Measurements from ENCODE around the gene TTC5.
"Not testable (repeated sequence)": the region's sequence is repeated elsewhere in the genome, so short reads cannot be mapped to it uniquely, and the experiment has no call there.

TTC5 gene

DNA sequence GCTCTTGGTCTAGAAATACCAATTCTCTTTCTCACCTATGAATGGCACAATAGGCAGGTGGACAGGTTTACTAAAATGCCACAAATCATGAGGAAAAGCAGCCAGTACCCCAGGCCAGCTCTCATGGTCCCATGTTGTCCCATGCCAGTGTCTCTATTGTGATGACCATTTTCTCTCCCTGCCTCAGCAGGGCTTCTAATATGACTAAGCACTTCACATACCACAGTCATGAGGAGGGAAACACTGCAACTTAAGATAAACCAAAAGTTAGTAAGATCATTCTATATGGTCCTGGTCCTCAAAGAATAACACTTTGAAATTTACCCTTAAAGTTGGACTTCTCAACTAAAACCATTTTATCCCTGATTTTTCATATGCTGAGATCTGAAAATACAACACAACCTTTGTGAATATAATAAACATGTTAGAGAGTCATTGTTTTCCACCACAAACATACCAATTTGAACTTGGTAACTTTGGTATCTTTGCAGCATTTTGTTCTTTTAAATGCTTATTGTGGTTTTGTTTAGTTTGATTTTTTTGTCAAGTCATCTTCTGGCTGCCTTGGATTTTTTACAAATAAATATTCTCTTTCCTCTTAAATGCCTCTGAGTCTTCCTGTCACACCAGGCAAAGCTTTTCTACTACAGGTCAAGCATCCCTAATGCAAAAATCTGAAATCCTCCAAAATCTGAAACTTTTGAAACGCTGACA, 3.6 kb downstream of the TTC5 start:
- no peak for DNase-seq

DNA sequence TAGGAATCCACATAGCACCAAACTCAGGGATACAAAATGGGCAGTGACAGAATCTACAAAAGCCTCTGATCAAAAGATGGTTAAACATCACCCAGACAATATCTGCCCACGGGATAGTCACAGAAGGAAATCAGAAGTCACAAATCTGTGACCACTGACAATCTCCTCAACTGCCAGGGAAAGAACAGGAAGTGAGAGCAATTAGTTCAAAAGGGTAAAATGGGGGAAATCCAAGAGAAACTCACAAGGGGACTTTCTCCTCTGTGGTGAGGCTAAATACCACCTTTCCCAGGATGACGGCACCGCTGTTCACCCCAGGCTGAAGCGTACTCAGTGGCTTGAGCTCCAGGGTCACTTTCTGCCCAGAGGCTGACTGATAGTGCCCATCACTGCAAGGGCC, 10.7 kb downstream of the TTC5 start:
- DNase-seq, result no peak

DNA sequence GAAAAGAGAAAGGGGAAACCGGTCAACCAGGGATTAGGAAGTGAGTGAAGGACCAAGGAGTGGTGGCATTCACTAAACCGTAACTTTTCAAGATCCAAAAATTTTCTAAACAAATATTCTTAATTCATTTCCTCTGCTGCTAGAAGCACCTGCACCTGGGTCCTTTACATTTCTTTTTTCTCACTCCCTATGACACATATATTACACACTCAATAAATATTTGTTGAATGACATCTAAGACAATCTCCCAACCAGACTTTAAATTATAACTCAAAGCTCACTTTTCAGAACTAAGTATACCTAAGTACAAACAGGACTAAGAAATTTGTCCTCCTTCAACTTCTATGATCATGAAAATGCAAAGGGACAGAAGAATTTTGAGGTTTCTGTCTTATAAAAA, 11.1 kb downstream of the TTC5 start:
- DNase-seq, result no peak

DNA sequence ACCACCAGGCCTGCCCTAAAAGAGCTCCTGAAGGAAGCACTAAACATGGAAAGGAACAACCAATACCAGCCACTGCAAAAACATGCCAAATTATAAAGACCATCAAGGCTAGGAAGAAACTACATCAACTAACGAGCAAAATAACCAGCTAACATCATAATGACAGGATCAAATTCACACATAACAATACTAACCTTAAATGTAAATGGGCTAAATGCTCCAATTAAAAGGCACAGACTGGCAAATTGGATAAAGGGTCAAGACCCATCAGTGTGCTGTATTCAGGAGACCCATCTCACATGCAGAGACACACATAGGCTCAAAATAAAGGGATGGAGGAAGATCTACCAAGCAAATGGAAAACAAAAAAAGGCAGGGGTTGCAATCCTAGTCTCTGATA, 23.8 kb downstream of the TTC5 start:
- not testable (repeated sequence) for DNase-seq

DNA sequence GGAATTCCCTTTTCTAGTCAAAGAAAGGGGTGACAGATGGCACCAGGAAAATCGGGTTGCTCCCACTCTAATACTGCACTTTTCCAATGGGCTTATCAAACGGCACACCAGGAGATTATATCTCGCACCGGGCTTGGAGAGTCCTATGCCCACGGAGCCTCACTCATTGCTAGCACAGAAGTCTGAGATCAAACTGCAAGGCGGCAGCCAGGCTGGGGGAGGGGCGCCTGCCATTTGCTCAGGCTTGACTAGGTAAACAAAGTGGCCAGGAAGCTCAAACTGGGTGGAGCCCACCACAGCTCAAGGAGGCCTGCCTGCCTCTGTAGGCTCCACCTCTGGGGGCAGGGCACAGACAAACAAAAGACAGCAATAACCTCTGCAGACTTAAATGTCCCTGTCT, 25.5 kb downstream of the TTC5 start:
- not testable (repeated sequence) for DNase-seq

DNA sequence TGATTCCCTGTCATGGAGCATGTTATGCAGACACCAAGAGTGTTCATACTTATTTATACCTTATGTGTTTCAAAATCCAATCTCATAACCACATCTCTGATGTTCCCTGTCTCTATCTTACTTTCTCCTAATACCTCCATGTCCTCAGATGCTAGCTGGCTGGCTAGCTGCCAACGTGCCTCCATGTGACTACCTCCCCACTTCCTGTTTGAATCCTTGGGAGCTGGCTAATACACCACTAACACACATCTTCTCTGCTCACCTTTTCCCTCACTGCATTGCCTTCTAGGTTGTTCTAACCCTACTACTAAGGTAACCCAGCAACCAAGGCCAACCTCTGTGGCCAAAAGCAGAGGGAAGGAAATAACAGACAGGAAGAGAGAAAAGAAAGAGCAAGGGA, 27.3 kb downstream of the TTC5 start:
- DNase-seq, result peak; percentile 42

DNA sequence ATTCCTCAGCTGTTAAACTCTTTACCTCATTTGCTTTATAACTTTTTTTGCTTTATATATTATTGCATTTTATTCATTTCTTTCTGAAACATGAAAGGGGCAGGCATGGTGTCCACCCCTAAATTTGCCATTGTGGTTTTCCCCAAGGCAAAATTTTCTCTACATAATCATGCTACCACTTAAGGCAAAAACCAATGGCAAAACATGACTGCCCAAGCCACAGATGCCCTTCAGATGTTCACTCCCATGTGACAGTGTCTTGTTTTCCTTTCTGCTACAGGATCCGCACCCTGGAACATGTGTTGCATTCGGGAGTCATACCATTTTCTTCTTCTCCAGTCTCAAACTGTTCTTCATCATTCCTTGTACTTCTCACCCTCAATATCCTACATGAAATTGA, 28.3 kb downstream of the TTC5 start:
- no peak for DNase-seq

DNA sequence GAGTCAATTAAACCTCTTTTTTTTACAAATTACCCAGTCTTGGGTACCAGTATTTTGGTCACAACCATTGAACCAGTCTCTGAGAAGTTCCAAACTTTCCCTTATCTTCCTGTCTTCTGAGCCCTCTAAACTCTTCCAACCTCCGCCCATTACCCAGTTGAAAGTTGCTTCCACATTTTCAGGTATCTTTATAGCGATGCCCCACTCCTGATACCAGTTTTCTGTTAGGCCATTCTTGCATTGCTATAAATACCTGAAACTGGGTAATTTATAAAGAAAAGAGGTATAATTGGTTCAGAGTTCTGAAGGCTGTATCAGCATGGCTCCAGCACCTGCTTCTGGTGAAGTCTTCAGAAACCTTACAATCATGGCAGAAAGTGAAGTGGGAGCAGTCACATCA, 31.7 kb downstream of the TTC5 start:
- no peak for DNase-seq

DNA sequence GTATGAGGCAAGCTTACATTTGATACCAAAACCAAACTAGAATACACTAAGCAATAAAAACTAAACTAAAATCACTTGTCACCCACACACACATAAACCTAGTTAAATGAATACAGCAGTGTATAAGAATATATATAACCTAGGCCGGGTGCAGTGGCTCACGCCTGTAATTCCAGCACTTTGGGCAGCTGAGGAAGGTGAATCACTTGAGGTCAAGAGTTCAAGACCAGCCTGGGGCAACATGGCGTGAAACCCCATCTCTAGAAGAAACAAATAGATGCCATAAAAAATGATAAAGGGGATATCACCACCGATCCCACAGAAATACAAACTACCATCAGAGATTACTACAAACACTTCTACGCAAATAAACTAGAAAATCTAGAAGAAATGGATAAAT, 41.4 kb downstream of the TTC5 start:
- not testable (repeated sequence) for DNase-seq

DNA sequence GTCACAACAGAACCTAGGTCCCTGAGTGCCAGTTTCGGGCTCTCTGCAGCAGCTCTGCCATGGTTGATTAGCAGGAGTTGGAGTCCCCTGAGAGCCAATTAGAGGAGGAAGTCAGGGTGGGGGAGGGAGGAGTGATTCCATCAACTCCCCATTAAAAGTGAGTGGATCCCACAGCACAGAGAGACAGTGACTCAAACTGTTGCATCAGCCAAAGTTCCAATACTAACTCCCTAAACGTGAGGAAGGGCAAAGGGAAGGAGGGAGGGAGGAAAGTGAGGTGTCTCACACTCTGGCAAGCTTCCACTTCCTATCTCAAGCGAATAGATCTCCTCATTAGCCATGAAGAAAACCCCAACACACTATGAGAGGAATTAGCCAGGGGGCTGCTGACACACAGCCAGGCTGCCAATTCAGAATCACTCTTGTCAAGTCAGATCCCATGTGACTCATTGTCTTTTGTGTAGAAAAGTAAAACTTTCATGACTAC, 43.1 kb downstream of the TTC5 start:
- DNase-seq, result peak; percentile 30

DNA sequence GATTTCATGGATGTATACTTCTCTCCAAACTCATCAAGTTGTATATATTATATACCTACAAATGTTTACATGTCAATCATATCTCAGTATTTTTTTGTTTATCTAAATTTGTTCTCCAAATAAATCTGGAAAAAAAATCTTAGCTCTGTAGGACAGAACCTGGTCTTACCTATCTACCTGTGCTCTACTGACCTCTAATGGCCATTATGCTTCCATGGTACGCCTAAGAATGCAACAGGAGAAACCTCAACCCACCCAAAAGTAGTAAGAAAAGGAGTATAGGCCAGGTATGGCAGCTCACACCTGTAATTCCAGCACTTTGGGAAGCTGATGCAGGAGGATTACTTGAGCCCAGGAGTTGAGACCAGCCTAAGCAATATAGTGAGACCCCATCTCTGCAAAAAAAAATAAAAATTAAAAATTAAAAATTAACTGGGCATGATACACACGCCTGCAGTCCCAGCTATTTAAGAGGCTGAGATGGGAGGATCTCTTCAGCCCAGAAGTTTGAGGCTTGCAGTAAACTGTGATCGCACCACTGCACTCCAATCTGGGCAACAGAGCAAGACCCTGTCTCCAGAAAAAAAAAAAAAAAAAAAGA, 58.0 kb downstream of the TTC5 start:
- DNase-seq, result peak; percentile 26

All from NCI-H82 (cell line).